NOMO-1 treated with dmso at 0.1 percent for 144 hours (cell line): ENCODE data around the gene SLC1A3.
A peak's percentile ranks its signal among the peaks of the same experiment; 100 is the strongest.
"Not testable (repeated sequence)": the region's sequence is repeated elsewhere in the genome, so short reads cannot be mapped to it uniquely, and the experiment has no call there.

Experiments used
- DNase-seq: peaks from one replicate; lab custom pipeline; 2025; ENCODE audit not compliant: unreplicated experiment; lab: John Stamatoyannopoulos, UW

Gene SLC1A3

DNA sequence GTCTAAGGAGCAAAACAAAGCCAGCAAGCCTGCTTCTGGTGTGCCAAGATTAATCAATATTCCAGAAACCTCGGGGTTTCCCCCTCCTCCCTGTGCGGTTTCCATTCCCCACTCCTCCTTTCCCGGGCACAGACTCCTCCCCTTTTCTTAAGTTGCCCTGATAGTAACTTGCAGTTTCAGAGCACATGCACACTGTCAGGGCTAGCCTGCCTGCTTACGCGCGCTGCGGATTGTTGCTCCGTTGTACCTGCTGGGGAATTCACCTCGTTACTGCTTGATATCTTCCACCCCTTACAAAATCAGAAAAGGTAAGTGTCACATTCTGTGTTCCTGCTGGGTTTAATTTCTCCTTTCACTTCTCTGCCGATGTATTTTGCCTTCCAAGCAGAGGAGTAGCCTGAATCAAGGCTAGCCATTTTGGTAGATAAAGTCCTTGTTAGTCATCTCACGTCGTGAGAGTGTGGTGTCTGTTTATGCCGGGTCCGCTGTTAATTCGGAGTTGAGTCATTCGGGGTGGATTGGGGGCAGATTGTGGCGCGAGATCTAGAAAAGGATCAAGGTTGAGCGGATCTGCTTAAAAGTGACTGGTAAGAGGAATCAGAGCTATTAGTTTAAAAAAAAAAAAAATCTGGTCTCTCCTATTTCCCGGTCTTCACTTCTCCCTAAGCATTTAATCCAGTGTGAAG lies at the start of gene SLC1A3:
Gene SLC1A3, plus strand, starts transcription at position 179 of the 686 bp plus-strand sequence. CDS start 1,818 bp downstream, outside the sequence.
- peak; percentile 79 for DNase-seq

DNA sequence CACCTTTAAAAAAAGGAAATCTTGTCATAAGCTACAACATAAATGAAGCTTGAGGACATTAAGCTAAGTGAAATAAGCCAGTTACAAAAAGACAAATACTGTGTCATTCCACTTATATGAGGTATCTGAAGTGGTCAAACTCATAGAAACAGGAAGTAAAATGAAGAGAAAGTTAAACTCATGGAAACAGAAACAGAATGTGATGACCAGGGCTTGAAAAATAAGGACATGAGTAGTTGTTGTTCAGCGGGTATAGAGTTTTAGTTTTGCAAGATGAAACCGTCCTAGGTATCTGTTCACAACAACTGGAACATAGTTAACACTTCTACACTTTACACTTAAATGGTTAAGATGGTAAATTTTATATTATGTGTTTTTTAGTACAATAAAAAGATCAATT lies 47.8 kb upstream of the SLC1A3 start:
- DNase-seq: peak; percentile 20

DNA sequence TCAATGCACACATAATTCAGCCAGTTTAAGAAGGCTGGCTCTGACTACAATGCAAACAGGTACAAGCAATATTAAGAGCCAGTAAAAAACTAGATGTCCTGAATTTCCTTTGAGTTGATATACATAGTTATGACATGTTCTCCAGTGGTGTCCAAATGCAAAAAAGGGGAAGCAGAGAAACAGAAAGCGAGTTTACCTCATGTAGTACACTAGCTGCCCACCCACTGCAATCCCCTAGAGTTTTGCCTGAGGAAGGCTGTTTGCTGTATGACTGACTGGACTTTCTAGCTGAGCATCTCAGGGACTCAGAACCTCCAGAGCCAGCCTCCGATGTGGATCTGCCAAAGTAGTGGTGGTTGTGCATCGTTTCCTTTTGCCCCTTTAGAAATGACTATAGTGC lies 44.8 kb upstream of the SLC1A3 start:
- peak; percentile 68 for DNase-seq

DNA sequence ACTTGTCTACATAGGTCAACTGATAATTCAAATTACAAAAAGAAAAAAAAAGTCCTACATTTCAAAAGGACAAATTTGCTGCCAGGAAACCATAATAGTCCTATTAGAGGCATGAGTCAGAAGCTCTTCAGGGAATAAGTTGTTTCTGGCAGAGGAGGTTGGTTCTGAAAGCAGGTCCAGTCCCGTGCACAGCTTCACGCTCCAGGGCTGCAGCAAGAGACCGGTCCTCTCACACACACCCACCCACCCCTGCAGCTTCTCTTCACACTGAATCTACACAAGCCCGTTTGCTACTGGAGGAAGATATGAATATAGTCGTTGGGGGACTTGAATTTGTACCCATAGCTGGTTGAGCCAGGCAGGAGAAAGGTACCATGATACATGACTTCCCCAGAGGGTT lies 36.9 kb upstream of the SLC1A3 start:
- DNase-seq: no peak

DNA sequence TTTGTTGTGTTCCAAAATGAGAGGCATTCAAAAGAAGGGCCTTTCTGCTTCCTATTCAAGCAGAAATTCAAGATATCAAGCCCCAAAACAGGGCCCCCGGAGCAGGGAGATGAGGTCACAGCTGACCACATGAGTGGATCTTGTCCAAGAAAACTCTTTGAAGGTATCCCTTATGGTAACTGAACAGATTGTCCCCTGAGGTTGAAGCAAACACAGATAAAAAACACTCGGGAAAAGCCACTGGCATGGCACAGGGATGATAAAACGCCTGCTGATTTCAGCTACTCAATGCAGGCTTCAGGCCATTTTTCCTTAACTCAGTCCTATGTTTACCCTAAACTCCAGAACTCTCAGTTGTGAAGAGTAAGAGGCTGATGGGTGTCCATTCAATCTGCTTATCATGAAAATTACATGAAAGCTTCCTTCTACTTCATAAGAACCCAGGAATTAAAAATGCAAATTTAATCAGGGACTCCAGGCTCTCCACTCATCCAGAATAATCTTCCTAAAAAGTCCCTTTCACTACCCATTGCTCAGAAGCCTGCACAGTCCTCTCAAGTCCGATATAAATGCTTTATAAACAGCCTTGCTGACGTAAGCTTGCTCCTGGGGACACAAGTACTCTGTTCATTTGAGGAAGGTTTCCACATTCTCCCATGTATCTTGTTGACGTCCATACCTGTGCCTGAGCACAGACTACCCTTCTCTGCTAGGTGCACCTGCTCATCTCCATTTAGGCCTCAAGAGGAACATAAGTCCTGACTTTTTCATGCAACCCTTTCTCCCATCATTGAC lies 35.9 kb upstream of the SLC1A3 start:
- no peak for DNase-seq

DNA sequence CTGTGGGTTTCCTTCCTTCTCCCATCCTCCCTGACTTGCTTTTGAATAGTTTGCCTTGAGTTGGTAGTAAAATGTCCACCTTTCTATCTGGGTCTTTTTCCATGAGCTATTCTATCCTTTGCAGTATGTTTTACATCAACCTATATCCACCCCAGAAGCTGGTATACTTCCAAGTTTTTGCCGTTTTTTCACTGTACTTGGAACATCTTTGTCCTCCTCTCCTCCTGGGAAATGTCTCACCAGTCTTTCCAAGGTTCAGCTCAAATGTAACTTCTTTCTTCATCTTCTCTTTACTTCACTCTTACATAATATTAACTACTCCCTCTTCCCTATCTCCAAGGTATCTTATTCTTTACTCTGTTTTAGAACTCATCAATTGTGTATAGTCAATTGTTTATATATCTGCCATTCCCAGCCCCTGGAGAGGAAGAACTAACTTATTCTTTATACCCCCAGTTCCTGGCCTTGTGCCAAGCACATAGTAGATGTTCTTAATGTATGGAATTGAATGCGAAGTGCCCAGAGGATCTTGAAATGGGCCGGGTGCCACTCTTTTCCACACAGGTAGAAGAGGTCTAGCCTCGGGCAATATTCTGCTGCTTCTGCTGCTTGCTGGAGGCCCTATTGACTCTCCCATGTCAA lies 34.9 kb upstream of the SLC1A3 start:
- DNase-seq: no peak

DNA sequence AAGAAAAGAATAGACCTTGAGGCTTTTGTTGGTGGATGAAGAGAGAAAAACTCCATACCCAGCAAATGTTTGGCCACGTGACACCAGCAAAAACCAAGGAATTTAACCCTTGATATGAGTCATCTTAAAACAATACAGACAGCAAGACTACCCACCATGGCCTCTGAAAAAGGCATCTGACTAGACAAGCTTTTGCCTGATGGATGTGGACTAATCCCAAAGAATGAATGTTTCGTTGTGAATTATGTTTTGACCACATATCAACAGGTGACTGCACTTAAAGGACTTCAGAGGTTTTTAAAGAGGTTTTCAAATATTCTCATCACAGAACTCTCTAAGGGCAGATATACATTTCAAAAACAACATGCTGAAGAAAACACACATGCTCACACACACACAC lies 33.0 kb upstream of the SLC1A3 start:
- DNase-seq: no peak

DNA sequence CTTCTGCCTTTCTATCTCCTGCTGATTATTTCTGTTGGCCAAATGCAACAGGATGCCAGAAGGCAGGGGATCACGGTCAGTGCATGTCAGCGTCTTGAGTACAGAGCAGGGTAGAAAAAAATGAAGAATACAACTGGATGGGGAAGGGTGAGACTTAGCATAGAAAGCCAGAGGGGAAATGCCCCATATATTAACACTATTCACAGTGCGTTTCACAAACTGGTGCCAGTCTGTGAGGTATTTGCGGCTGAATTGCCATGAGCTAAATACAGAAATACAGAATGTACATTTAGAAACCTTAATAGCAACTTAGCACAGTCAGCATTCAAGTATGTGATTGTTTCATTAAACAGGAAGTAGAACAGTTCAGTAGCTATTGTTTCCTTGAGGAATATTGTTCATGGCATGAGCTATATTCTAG lies 31.0 kb upstream of the SLC1A3 start:
- DNase-seq: no peak

DNA sequence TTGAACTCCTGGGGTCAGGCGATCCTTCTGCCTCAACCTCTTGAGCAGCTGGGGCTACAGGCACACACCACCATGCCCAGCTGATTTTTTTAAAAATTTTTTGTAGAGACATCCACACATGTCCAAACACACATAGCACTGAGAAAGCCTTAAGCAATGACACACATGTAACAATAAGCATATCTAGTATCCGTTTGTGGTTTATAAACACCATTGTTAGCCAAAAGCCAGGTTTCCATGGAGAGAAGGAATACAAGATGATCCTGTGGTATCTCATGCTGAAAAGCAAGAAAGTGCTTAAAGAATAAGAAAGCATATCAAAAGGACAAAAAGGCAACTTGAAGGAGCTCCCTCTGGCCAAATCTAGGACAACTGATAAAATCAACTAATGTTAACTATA lies 29.7 kb upstream of the SLC1A3 start:
- DNase-seq: no peak

DNA sequence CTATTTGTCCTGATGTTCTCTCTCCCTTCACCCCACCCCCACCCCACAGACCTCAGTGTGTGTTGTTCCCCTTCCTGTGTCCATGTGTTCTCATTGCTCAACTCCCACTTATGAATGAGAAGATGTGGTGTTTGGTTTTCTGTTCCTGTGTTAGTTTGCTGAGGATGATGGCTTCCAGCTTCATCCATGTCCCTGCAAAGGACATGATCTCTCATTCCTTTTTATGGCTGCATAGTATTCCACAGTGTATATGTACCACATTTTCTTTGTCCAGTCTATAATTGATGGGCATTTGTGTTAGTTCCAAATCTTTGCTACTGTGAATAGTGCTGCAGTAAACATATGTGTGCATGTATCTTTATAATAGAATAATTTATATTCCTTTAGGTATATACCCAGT lies 26.5 kb upstream of the SLC1A3 start:
- DNase-seq: not testable (repeated sequence)

DNA sequence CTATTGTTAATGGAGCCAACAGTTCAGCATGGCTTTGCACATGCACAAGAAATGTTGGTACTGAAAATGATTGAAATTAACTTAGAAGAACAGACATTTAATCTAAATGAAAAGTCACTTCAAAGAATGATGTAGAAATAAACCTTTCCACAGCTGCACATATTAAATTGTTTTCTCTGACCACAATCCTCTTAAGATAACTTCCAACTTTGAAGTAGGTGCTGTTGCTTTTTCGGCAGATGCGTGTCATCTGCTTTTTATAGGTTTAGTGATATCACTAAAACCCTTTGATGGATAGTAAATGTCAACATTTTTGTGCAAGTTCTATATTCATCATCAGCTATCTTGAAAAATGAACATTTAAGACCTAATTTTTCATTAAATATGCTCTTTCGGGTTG lies 25.3 kb upstream of the SLC1A3 start:
- DNase-seq: no peak

DNA sequence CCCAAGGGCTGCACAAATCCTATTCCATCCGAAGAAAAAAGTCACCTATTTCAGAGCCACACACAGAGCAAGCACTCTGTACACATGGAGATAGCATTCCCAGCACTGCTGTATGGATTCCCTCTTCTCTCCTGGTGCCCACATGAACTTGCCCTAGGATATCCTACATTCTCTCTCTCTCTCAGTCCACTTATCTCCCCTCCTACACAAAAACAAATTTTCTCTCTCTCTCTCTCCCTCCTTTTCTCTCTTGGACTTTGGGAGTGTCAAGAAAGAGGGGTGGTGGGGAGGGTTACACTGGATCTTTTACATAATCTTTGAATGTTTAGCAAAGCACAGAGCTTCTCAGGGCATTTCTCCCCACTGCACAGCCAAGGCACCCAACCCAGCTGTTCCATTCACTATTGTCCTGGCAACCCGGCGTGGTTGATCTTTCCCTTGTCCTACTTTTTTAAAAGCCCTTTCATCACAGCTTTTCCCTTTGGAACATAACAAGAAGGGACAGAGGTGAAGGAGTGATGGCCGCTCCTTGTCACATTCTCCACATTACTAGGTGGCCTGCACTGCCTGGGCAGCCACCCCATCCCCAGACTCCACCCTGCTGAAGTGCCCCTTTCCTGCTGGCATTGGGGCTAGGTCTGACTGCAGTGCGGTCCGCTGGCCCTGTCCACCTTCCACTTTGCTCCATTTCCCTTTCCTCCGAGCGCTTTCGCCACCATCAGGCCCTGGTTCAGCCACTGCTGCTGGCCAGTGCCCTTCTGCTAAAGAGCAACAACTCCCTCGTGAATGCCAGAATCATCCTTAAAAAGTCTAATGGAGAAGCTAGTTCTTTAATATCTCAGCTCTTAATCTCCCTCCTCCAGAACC lies 22.2 kb upstream of the SLC1A3 start:
- DNase-seq: no peak

DNA sequence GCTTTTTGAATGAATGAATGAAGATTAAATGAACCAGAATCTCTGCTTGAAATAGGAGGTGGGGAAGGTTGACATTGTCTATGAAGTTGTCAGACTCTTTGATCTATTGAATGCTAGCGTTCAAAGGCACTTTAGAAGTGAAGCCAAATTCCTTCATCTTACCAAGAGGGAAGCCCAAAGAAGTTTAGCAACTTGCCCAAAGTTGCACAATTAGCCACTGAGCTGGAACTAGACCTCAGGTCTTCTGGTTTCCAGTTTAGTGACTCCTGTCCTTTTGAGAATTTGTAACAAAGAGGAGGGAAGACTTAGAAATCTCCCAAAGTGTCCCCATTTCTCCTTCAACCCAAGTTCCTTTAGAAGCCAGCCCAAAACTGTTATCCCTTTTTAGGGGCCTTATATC lies 20.7 kb upstream of the SLC1A3 start:
- peak; percentile 54 for DNase-seq

DNA sequence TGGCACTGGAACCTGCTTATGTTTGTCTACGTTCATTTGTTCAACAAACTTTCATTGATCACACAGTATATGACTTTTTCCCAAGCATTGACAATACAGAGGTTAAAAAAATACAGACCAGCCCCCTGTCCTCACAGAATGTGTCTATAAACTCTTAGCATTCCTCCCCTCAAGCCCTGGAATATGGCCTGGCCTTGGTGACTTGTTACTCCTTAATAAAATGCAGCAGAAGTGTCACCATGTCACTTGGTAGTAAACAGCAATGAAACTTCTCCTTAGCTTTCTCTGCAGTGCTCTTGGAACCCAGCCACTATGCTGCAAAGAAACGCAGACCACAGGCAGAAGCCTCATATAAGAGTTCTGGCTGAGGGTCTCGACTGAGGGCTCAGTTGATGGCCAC lies 19.1 kb upstream of the SLC1A3 start:
- no peak for DNase-seq

DNA sequence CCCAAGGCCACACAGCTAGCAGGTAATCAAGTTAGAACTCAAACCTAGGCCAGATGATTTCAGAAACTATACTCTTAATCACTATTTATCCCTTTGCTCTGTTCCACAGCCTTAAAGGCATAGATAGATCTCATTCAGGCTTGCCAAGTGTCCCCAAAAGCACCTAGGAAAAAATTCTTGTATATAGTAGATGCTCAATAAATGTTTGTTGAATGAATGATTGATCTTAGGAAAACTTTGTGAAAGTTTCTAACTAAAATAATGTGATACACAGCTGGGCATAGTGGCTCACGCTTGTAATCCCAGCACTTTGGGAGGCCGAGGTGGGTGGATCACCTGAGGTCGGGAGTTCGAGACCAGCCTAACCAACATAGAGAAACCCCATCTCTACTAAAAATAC lies 16.7 kb upstream of the SLC1A3 start:
- not testable (repeated sequence) for DNase-seq

DNA sequence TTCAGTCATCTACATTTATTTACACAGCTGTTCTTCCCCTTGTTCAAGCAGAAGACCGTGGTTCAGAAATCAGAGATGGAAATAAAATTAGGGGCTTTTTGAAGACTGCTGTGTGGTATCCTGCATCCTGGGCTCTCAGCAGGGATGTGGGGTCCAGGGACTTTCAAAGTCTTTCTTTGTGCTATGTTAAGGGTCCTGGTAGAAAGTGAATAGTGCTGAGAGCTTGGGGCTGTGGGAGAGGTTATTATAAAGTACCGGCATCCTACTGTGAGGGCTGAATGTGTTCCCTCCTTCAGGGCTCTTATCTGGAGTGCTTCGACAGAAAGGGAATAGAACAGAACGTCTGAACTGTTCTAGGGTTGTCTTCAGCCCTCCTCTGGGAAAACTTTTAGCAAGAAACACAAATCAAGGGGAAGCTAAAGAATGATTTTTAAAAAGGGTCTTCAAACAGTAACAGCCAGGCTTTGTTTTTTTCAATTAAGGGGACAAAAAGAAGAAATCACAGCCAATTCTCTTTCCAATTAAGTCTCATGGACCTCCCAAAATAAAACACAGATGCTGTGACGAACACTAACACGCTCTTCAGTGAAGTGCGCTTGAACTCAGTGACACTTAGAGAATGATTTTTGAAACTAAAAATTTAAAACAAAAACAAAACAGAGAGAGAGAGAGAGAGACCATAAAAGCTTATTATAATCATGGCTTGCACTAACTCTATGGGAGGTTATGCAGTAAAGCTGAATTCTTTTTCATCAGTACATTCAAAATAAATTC lies 15.7 kb upstream of the SLC1A3 start:
- no peak for DNase-seq

DNA sequence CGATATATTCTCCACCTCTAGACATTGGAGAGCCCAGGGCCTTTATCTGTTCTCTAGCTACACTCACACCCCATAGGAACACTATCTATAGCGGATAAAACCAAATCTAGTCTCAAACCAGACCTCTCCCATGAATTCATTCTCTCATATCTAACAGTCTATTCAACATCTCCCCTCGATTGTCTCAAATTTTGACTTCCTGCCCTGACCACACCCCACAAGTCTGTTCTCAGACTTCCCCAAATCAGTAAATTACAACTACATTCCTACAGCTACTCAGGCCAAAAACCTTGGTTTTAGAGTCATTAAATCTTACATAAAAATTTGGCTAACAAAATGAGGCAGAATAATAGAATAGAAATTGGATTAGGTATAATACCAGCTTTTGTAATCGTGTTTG lies 12.5 kb upstream of the SLC1A3 start:
- DNase-seq: peak; percentile 85

DNA sequence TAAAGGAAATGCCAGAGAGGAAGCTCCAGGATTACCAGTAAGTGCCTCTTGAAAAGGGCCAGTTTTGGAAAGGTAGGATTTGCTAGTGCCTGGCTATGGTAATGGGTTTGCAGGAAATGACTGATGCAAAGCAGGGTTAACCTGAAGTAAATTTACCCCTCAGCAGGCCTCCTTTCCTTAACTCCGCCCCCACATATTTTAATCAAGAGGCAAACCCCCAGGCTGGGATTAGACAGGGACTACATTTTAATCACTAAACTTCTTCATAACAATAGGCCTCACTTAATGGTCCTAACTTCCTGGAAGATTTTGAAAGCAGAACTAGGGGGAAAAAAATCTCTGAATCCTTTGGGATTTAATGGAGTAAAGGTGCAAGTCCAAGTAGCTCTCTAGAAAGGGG lies 10.2 kb upstream of the SLC1A3 start:
- no peak for DNase-seq

DNA sequence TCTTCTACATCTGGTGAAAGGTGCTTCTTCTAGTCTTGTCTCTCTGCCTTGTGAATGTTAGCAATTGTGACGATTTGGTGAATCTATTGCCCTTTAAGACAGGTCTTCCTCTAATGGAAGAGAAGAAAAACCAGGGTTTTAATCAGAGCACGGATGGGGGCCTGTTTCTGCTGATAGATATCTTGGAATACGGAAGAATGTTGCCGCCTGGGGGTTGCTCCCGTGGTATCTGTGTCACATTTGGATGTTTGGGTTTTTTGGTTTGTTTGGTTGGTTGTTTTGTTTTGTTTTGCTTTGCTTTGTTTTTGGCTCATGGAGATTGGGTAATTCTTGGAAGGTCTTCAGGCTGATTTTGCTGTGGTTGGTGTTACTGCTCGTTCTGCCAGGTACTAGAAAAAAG lies 9.7 kb upstream of the SLC1A3 start:
- DNase-seq: no peak

DNA sequence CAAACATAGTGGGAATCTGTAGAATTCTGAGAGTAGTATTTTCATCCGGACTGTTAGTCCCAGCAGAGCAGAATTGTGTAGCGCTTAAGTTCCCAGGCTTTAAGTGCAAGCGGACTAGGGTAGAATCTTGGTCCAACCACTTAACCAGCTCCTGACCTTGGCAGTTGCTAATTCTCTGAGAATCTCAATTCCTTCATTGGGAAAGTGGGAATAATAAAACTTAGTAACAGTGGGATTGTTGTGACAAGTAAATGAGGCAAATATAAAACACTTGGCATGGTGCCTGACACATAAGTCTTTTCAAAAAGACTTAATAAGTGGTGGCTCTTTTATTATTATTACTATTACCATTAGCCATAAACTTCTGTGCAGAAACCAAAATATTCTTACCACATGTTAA lies 8.4 kb upstream of the SLC1A3 start:
- DNase-seq: no peak
